Measurements from ENCODE around the gene C2CD4C.
"Not testable (repeated sequence)": the region's sequence is repeated elsewhere in the genome, so short reads cannot be mapped to it uniquely, and the experiment has no call there.

The C2CD4C gene

GRCh38 chr19:364496-365287, 44.3 kb downstream of the C2CD4C start:
- DNase-seq (ENCODE audit: low read depth) = no peak

GRCh38 chr19:362683-363082, 46.3 kb downstream of the C2CD4C start:
- no peak for DNase-seq (ENCODE audit: low read depth)

- no peak for DNase-seq (ENCODE audit: low read depth)
Measured at GRCh38 chr19:362154-362553, 46.8 kb downstream of the C2CD4C start.

- DNase-seq (ENCODE audit: low read depth) = no peak
Measured at GRCh38 chr19:359653-359925, 49.4 kb downstream of the C2CD4C start.

GRCh38 chr19:355536-355935, 53.4 kb downstream of the C2CD4C start:
- DNase-seq (ENCODE audit: low read depth) = not testable (repeated sequence)
